GM12892 (cell line): ENCODE data around the gene TIAL1.

Source experiments
- POLR2A ChIP-seq: IDR thresholded peaks from 2 replicates; pipeline ENCODE4 v1.6.1; 2011; ENCODE audit warnings: low read depth, low read length, control low read depth
- POLR2AphosphoS5 ChIP-seq: IDR thresholded peaks from 2 replicates; pipeline ENCODE4 v1.6.1; 2011; ENCODE audit warnings: low read depth, low read length, control low read depth
- TAF1 ChIP-seq: IDR thresholded peaks from 2 replicates; pipeline ENCODE4 v1.6.1; 2011; ENCODE audit warnings: low read depth, mild to moderate bottlenecking, control low read depth, low read length, borderline replicate concordance

GRCh38 chr10:119625570-119626280, 29.0 kb upstream of the TIAL1 start:
- no peak for TF ChIP-seq POLR2A
- TF ChIP-seq POLR2AphosphoS5: no peak
- TF ChIP-seq TAF1: no peak
